ENCODE measurements around the gene PHYH. TPM values are rescaled to one million over a fixed set of nuclear protein-coding genes. Genes with fewer than 3 reads are reported as not detected.

The PHYH gene
- total RNA-seq, 4 donors from 2014 or later: 107 to 147 (median 143) TPM

GRCh38 chr10:13346283-13347042 is 46.6 kb upstream of the PHYH start:
- TF ChIP-seq POLR2A (IDR thresholded peaks at IDR 0.05): no peak
- TF ChIP-seq CTCF (IDR thresholded peaks at IDR 0.05 in 4 of 5, conservative IDR thresholded peaks at IDR 0.05 in 1 of 5): no peak
- DNase-seq (no peak), ATAC-seq (no peak)
- Histone ChIP-seq H3K27ac (peak overlapping the region; percentile 85 to 97 (median 94)), H3K4me1 (peaks cover 24 to 25% of the 10 kb centered on the region in 2 donors), H3K4me3 (peak overlapping the region; percentile 72 to 88 (median 80)), H3K36me3 (no peaks in the 10 kb centered on the region), H3K9me3 (no peaks in the 10 kb centered on the region), H3K27me3 (no peaks in the 10 kb centered on the region)
- in situ Hi-C loops (cut with MboI; ENCODE audit: low sequenced_read_pairs in 4 of 4): no loop called here
- intact Hi-C loops (cut with DNase I; ENCODE audit: low total_unique reads): loop anchor here (5.0 kb wide), 2 partner anchors 181 to 244 kb away; partner anchors contain the start of genes BEND7 and OPTN

- Histone ChIP-seq H3K4me1 (peaks cover 14 to 23% of the 10 kb centered on the region in 2 donors), H3K4me3 (peak overlapping the region in 3 of 4 donors; percentile 4 to 30 (median 16)), H3K27me3 (no peaks in the 10 kb centered on the region), H3K36me3 (peaks cover 0 to 4% of the 10 kb centered on the region in 2 donors), H3K27ac (peak overlapping the region; percentile 62 to 75 (median 70)), H3K9me3 (no peaks in the 10 kb centered on the region)
- peak in 1 of 2 donors; percentile 69 for ATAC-seq
- TF ChIP-seq POLR2A (IDR thresholded peaks at IDR 0.05) (no peak), CTCF (IDR thresholded peaks at IDR 0.05 in 4 of 5, conservative IDR thresholded peaks at IDR 0.05 in 1 of 5) (no peak)
- DNase-seq: no peak
- intact Hi-C loops (cut with DNase I; ENCODE audit: low total_unique reads): no loop called here
- in situ Hi-C loops (cut with MboI; ENCODE audit: low sequenced_read_pairs in 4 of 4): no loop called here
Measured at GRCh38 chr10:13340626-13341376, 40.9 kb upstream of the PHYH start.

GRCh38 chr10:13340068-13340467 is 40.2 kb upstream of the PHYH start:
- no peaks in the 10 kb centered on the region for H3K9me3 ChIP-seq
- H3K36me3 ChIP-seq: peaks cover 0 to 11% of the 10 kb centered on the region in 2 donors
- peak overlapping the region; percentile 62 to 75 (median 70) for H3K27ac ChIP-seq
- DNase-seq: no peak
- H3K27me3 ChIP-seq: no peaks in the 10 kb centered on the region
- peak overlapping the region; percentile 4 to 30 (median 14) for H3K4me3 ChIP-seq
- TF ChIP-seq POLR2A (IDR thresholded peaks at IDR 0.05) (no peak), CTCF (IDR thresholded peaks at IDR 0.05 in 4 of 5, conservative IDR thresholded peaks at IDR 0.05 in 1 of 5) (no peak)
- in situ Hi-C loops (cut with MboI; ENCODE audit: low sequenced_read_pairs in 4 of 4) (no loop called here), intact Hi-C loops (cut with DNase I; ENCODE audit: low total_unique reads) (no loop called here)
- ATAC-seq: peak; percentile 85 to 86
- peaks cover 9 to 23% of the 10 kb centered on the region in 2 donors for H3K4me1 ChIP-seq

GRCh38 chr10:13338390-13339110 is 38.7 kb upstream of the PHYH start:
- DNase-seq (no peak), ATAC-seq (no peak)
- Histone ChIP-seq H3K4me3 (no peak overlapping the region), H3K36me3 (peaks cover 0 to 21% of the 10 kb centered on the region in 2 donors), H3K9me3 (no peaks in the 10 kb centered on the region), H3K4me1 (peaks cover 9 to 23% of the 10 kb centered on the region in 2 donors), H3K27me3 (no peaks in the 10 kb centered on the region), H3K27ac (no peak overlapping the region)
- intact Hi-C loops (cut with DNase I; ENCODE audit: low total_unique reads): no loop called here
- TF ChIP-seq POLR2A (IDR thresholded peaks at IDR 0.05): no peak
- TF ChIP-seq CTCF (IDR thresholded peaks at IDR 0.05 in 4 of 5, conservative IDR thresholded peaks at IDR 0.05 in 1 of 5): no peak
- in situ Hi-C loops (cut with MboI; ENCODE audit: low sequenced_read_pairs in 4 of 4): no loop called here

Data from gastrocnemius medialis (tissue), 4 donors.